ENCODE measurements around the gene ARG1.

The ARG1 gene

DNA sequence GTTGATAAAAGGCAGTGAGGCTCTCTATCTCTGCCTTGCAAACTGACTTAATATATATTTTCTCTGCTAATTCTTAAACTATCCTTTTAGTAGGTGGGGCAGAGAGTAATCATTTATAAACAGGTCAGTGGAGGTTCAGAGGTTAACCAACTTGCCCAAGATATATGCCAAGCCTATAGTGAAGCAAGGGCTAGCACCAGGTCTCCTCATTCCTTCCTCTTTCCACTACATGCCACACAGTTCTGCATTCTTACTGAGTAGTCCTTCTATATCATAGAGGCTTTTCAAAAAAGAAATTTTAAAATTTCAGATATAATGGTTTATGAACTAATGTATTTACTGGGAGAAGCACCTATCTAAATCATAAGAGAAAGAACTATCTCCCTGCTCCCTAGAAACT is 8.5 kb downstream of the ARG1 start:
- no peak for DNase-seq (ENCODE audit: low read depth, low spot score)

DNA sequence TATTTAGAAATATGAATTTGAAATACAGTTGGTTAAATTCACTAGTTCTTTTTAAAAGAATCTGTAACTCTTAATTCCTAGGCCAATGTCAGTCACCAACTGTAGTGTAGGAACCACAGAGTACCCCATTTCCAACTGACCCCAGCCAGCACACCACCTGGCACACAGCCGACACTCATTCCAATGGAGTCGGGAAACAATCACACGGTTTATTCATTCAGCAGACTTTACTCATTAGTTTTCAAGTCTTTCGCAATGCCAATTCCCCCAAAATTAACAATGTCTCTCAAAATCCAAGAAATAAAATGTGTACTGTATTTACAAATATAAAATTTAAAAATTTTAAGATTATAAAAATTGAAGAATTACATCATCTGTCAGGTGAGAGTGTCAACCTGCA is 13.5 kb downstream of the ARG1 start:
- DNase-seq (ENCODE audit: low read depth, low spot score): no peak

DNA sequence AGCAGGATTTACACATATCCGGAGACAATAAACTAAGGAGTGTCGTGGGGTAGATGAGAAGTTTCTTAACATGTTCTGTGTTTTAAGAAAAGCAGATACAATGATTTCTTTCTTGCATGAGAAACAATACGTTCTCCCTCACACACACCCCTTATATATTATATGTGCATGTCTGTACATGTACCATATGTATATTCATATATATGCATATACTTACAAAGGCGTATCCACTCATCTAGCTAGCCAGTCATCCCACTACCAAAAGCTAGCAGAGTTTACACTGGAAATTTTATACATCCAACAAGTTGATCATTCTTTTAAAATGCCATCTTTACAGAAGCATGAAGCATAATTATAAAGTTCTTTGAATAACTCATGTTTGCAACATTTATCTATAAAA is 14.9 kb downstream of the ARG1 start:
- DNase-seq (ENCODE audit: low read depth, low spot score): no peak

DNA sequence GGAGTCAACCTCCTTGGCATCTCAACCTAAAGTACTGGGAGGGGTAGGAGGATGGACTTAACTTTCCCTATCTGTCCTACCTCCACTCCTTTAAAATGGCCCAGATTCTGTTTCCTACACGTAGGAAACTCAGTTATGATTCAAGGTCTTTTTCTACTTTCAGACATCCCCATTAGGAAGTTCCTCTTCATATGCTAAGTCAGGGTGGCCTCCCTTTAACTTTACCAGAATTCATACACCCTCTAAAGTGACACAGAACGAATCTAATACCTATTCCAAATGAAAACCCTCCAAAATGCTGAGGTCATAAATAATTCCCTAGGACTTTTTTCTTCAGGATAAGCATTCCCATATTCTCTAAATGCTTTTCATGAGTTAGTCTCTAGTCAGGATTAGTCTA is 15.6 kb downstream of the ARG1 start:
- DNase-seq (ENCODE audit: low read depth, low spot score): no peak

GRCh38 chr6:131592935-131593334 is 19.9 kb downstream of the ARG1 start:
- no peak for DNase-seq (ENCODE audit: low read depth, low spot score)

DNA sequence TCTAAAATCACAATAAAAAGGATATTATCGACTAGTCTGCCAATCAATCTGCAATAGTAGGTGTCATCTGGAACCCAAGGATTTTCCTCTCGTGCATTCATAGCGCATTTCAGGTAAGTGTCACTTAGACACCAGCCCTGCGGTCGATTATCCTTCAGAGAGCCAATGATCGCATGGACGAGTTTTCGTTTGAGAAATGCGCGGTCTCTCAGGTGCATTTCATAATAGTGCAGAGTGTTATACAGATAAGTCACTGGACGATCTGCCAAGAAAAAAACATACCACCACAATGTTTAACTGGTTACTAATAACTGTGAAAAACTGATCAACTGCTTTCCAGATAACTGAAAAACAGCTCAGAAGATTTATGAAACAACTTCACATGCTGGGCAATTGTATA is 21.0 kb downstream of the ARG1 start:
- no peak for DNase-seq (ENCODE audit: low read depth, low spot score)

DNA sequence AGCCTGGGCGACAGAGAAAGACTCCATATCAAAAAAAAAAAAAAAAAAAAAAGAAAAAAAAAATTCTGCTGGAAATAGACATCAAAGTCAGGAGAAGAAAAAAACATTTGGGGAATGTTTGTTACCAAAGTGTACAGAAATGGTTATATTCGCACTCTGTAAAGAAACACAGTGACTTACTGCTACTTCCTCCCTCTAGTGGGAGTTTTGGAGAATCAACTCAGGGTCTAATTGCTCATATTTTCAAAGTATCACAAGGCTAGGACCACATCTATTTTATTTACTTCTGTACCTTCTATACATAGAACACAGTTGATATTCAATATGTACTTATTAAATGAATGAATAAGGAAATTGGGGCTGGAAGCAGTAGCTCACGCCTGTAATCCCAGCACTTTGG is 24.4 kb downstream of the ARG1 start:
- no peak for DNase-seq (ENCODE audit: low read depth, low spot score)

GRCh38 chr6:131600716-131601115 is 27.7 kb downstream of the ARG1 start:
- no peak for DNase-seq (ENCODE audit: low read depth, low spot score)

GRCh38 chr6:131602781-131603312 is 29.8 kb downstream of the ARG1 start:
- no peak for DNase-seq (ENCODE audit: low read depth, low spot score)

- DNase-seq (ENCODE audit: low read depth, low spot score): no peak
Observed at GRCh38 chr6:131613296-131613925, 40.4 kb downstream of the ARG1 start.

GRCh38 chr6:131615275-131615674 is 42.2 kb downstream of the ARG1 start:
- no peak for DNase-seq (ENCODE audit: low read depth, low spot score)

DNA sequence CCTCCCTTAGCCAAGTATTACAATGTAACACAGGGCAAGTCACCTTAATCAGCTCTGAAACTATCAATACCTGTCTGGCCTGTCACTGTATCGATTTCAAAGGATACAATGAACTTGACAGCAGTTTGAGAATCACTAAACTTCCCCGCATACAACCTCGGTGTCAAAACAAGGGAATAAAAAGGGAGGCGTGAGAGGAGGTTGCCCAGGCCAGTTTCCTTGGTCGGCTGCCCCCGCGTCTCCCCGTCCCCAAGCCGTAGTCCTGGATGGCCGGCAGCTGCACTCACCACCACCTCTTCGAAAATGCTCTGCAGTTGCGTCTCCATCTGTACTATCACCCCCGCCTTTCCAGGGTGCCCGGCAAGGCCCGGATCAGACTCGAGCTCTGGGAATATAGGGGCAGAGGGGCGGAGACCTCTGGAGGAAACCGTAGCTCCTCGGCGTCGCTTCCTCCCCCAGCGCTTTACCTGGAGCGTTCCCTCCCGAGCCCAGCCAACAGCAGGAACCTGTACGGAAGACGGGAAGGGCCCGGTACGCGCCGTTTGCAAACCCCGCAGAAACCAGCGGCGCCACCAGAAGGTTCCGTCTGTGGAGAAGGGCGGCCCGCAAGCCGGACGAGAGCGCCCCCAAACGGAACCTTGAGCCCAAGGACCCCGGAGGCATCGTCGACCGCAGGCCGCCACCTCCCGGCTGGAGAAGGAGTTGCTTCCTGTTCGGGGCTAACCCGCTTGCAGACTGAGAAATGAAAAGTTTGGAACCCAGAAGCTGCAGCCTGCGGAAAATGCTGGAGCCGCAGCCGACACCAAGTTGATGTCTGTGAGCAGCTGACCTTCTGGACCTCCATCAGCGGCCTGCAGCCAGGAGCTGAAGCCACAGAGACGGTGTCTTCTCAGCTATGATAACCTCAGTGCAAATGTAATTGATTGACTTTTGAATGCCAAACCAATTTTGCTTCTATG is 55.0 kb downstream of the ARG1 start, which contains the start of gene MED23:
MED23 (minus strand) TSS at position 519 of the 959 bp plus-strand sequence; CDS start at position 326, 193 bp downstream.
- DNase-seq (ENCODE audit: low read depth, low spot score): peak; percentile 89

DNA sequence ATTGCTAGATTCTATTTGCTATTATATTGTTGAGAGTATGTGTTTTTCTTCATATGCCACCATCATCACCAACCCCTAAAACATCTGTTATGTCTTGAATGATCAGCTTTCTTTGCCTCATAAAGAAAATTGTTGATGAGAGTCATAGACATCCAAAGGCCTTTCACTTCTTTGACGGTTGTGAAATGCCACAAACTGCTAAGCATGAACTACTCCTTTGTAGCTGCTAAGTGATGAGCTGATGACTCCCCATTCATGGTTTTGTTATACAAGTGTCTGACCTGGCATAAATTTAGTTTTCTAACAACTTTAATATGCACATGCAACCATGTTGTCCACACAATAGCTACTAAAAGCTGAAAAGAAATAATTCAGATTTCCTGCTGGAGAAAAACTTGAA is 55.7 kb downstream of the ARG1 start:
- no peak for DNase-seq (ENCODE audit: low read depth, low spot score)

GRCh38 chr6:131629651-131630050 is 56.6 kb downstream of the ARG1 start:
- DNase-seq (ENCODE audit: low read depth, low spot score): no peak

- DNase-seq (ENCODE audit: low read depth, low spot score): no peak
Observed at GRCh38 chr6:131631625-131632289, 58.7 kb downstream of the ARG1 start.
